ENCODE measurements around the gene EID1.
A peak's percentile ranks its signal among the peaks of the same experiment; 100 is the strongest.
"Not testable (repeated sequence)": the region's sequence is repeated elsewhere in the genome, so short reads cannot be mapped to it uniquely, and the experiment has no call there.

The EID1 gene, protein sequence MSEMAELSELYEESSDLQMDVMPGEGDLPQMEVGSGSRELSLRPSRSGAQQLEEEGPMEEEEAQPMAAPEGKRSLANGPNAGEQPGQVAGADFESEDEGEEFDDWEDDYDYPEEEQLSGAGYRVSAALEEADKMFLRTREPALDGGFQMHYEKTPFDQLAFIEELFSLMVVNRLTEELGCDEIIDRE

DNA sequence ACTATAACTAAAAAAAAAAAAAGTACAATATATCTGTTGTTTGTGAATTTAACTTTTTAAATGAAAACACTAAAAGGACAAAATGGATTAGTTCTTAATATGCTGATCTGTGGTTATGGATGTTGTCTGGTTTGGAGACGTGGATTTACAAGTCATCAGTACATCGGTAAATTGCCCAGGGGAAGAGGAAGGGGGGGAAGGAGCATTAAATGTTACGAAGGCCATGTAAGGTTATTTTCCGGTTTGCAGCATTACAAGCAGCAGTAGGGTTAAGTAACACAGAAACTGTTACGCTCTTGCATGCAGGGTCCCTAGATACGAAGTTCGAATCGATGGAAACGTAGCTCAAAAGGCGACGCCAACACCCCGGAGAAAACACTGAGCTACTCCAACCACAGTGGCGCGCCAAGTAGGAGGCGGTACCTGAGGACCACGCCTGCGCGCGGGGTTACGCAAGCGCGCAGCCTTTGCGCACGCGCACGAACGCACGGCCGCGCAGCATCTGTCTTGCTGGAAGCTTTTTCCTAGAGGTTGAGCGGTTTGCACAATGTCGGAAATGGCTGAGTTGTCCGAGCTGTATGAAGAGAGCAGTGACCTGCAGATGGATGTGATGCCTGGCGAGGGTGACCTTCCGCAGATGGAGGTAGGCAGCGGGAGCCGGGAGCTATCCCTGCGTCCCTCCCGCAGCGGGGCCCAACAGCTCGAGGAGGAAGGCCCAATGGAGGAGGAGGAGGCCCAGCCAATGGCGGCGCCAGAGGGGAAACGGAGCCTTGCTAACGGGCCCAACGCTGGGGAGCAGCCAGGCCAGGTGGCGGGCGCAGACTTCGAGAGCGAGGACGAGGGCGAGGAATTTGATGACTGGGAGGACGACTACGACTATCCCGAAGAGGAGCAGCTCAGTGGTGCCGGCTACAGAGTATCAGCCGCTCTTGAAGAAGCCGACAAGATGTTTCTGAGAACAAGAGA lies at the start of gene EID1:
EID1 (plus strand) TSS at position 505 of the 966 bp plus-strand sequence; CDS start at position 548, 43 bp downstream.
- DNase-seq (ENCODE audit: low read depth in 2 of 2): peak; percentile 83

DNA sequence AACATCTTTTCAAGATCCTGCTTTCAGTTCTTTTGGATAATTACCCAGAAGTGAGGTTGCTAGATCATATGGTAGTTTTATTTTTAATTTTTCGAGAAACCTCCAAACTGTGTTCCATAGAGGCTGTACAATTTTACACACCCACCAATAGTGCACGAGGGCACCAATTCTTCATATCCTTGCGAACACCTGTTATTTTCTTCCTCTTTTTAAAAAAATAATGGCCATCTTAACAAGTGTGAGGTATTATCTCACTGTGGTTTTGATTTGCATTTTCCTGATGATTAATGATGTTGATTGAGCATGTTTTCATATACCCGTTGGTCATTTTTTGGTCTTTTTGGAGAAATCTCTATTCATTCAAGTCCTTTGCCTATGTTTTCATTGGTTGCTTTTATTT lies 49.5 kb upstream of the EID1 start:
- DNase-seq (ENCODE audit: low read depth in 2 of 2): no peak

DNA sequence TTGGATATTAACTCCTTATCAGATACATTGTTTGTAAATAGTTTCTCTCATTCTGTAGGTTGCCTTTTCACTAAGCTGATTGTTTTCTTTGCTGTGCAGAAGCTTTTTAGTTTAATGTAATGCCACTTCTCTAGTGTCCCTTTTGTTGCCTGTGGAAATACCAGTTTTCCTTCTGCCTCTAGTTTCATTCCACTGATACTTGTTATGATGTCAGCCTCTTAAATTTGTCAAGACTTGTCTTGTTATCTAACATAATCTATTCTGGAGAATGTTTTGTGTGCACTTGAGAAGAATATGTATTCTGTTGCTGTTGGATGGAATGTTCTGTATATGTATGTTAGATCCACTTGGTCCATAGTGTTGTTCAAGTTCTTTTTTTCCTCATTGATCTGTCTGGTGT lies 49.0 kb upstream of the EID1 start:
- DNase-seq (ENCODE audit: low read depth in 2 of 2): no peak

DNA sequence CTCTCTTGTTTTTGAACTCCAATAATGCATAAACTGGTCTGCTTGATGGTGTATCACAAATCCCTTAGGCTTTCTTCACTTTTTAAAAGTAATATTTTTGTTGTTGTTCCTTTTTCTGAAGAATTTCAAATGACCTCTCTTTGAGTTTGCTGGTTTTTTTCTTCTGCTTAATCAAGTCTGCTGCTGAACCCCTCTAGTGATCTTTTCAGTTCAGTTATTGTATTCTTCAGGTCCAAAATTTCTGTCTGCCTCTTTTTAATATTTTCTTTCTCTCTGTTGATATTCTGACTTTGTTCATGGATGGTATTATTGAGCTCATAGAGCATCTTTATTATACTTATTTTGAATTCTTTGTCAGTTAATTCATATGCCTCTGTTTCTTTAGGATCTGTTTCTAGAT lies 45.3 kb upstream of the EID1 start:
- DNase-seq (ENCODE audit: low read depth in 2 of 2): no peak

DNA sequence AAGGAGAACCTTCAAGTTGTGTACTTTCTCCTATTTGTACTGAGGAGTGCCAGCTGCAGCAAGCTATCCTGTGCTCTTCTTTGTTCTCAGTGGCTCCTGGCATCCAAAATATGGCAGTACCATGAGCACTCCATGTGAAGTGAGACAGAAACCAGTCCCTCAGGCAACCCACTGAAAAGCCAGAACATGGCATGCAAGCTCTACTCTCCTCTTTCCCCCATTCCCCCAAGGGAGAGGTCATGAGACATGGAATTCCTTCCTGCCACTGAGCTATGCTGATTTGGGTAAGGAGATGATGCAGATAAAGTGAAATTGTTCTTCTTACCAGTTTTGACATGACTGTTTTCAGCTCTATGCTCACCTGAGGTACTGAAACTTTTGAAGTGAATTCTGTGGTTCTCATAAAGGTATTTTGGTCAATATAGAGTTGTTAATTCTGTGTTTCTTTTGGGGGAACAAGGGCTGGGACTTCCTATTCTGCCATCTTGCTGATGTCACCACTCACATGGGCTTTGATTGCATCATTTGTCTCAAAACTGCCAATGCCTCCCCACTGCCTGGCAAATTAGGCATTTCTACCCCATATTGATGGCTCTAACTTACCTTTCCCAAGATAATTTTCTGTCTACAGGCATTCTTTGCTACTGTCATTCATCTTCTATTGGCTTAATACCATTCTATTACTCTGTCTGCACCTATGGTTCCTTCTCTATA lies 44.3 kb upstream of the EID1 start:
- DNase-seq (ENCODE audit: low read depth in 2 of 2): no peak

DNA sequence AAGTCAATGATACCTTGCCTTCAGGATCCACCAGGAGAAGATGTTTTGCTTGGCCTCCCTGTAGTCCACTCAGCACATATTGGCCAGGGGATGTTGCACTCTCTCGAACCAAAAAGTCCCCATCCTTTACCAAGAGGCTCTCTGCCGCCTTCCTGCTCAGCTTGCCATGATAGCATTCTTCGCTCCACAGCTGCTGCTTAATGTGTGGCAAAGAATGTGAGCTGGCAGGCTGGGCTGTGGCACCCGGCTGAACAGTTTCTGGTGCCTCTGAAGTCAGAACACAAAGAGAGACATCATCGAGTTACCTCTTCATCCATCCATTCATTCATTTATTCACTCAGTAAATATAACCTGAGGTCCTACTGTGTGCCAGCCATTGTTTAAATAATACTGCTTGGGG lies 43.2 kb upstream of the EID1 start:
- DNase-seq (ENCODE audit: low read depth in 2 of 2): no peak

DNA sequence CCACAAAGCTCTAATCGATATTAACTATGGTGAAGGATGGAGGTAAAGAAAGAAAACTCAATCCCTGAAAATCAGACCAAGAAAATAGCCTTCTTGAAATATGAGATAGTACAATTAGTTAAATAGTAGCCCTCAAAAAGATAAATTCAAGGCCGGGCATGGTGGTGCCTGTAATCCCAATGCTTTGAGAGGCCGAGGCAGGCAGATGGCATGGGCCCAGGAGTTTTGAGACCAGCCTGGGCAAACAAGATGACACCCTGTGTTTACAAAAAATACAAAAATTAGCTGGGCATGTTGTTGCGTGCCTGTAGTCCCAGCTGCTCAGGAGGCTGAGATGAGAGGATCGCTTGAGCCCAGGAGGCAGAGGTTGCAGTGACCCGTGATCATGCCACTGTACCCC lies 35.4 kb upstream of the EID1 start:
- no peak for DNase-seq (ENCODE audit: low read depth in 2 of 2)

DNA sequence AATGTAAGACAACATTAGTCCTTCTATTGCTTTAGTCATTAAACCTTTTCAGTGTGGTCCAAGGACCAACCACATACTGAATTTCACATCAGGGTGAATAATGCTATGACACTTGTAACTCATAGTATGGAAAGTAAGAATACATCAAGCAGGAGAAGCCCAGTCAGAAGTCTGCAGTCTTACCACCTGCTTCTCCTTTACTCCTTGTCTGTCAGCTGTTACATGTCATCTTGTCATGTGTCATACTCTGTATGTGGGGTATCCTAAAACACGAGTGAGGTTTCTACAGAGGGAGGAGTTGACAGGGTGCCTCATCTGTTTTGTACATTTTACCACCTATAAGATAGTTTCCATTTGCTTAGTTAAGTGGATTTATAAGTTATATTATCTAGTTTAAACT lies 32.8 kb upstream of the EID1 start:
- no peak for DNase-seq (ENCODE audit: low read depth in 2 of 2)

DNA sequence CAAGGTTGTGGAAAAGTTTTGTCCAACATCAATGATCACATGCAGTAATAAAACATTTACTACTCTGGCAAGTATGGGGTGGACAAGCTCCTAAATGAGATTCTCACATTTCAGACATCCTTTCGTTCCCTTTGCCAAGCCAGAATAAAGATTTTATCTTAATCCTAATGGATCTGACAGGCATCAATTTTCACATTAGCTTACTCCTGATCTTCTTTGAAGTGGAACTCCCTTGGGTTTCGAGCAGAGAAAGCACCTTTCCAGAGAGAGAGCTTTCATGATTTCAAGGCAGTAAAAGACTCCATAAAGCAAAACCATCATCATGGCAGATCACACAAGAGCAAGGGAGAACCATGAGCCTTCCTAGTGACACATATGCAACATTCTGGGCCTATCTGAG lies 27.3 kb upstream of the EID1 start:
- DNase-seq (ENCODE audit: low read depth in 2 of 2): no peak

DNA sequence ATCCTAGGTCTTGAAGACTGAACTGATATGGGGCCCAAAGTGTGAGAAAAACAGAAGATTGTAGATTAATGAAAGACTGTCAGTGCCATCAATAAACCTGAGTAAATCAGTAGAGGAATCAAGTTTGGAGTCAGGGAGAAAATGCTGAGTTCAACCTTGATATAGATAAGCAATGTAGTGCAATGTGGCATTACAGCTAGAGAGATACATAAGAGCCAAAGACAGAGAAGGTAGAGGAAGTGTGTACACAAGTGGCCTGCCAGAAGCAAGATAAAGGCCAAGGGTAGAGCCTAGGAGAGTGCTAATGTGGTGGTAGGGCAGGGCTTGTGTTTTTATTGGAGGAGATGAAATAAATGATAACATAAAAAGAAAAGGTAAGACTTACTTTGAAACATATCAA lies 26.0 kb upstream of the EID1 start:
- DNase-seq (ENCODE audit: low read depth in 2 of 2): no peak

DNA sequence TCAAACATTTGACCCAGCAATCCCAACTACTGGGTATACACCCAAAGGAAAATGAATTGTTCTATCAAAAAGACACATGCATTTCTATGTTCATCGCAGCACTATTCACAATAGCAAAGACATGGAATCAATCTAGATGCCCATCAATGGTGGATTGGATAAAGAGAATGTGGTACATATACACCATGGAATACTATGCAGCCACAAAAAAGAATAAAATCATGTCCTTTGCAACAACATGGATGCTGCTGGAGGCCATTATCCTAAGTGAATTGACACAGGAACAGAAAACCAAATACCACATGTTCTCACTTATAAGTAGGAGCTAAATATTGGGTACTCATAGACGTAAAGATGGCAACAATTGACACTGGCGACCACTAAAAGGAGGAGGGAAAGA lies 23.5 kb upstream of the EID1 start:
- DNase-seq (ENCODE audit: low read depth in 2 of 2): not testable (repeated sequence)

DNA sequence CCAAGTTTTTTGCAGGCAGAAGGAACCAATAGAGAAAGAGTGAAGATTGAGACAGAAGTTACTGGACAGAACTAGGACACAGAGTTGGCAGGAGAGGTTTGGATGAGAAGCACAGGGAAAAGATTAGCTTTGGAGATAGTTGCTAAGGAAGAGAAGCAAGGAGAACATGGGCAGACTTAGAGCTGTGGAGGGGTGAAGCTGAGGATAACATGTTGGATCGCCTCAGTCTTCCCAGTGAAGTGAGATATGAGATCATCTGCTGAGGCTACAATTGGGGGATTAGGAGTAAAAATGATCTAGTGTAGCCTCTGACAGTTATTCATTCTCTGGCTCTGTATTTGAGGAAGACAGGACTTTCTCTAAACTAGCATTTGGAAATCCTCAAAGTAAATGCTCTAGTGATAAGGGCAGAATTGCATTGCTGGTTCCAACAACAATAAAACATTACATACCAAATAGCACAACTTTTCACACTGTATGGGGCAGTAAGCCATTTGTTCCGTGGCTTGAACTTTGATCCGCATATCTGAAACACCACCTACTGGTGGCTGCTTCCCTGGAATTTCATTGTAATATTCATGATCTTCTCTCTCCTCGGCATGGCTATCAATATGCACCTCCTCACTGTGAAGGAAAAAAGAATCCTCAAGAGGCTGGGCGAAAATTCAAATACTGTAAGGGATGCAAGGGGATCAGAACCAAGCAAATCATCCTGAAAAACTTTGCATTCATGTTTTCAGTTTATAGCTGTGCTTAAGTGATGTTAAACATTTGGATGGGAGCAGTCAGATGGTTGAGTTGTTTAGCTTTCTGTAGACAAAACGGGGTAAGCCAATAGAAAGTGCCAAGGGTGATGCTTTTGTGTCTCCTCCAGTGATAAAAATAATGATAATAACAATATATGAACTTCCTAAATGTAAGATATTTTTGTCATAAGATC lies 22.2 kb upstream of the EID1 start:
- no peak for DNase-seq (ENCODE audit: low read depth in 2 of 2)

DNA sequence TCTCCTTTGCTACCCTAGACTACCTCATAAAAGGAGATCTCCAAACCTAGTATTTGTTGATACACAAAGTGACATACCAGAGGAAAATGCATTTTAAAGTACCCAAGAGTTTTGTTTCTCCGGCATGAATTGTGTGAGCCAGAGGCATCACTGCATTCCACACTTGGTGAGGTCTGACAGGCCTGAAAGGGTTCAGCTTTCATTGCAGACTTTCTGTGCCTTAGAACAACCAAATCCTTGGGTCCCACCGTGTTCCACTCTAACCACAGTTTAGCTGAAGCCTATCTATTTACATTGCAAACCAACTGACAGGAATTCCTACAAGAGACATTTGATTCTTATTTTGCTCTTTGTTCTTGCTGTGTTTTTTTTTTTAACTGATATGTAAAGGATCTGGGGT lies 21.0 kb upstream of the EID1 start:
- no peak for DNase-seq (ENCODE audit: low read depth in 2 of 2)

DNA sequence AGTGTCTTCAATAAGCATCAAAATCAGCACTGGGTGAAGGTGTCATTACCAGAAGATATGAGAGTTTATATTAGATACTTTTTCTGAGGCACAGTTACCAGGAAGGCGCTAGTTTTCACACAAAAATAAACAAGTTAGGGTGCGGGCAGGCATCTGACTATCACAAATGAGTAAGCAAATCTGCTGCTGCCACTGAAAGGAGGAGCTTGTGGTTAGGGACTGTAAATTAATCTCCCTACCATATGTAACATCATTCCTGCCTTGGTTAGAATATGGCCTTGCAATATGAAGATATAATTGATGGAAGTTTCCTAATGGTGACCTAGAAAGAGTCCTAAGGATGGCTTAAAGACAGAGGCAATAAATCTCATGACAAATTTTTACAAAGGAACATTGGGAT lies 19.5 kb upstream of the EID1 start:
- no peak for DNase-seq (ENCODE audit: low read depth in 2 of 2)

DNA sequence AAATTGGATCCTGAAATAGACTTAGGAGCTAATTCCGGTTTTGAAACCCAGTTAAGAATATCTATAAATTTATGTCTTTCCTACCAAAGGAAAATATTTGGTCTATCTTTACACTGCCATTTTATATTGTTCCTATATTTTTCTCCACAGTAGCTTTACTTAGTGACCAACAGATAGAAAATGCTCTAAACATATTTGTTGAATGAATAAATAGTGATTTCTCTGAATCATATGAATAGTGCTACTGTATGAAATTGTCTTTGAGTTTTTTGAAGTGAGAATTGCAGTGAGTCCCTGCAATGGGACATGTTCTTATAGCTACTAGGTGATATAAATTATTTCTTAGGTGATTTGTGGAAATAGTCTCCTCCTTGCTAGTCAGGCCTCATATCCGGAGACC lies 18.5 kb upstream of the EID1 start:
- no peak for DNase-seq (ENCODE audit: low read depth in 2 of 2)

DNA sequence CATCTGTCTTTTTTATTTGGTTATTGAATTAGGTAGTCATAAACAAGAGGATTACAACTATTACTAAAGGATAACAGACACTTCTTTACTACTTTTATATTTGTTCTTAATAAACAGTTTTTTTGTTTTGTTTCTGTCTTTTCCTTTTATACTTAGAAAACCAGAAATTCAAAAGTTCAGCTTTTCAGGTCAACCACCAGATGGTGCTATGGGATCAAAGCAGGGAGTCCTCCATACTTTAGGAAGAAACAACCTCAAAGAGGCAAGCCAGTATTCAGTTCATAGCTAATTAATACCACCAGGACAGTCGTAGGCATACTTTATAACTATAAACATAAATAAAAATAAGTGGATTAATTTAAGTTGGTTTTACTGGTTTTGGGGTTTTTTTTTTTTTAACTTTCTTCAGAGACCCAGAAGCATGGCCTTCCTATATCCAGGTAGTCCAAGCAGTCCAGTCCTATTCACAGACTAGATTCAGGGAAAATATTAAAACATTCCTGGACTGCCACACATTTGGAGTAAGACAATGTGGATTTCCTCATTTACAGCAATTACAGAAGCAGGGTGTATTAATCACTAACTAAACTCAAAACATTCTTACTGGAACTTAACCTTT lies 16.0 kb upstream of the EID1 start:
- peak in 1 of 2 donors; percentile 13 for DNase-seq (ENCODE audit: low read depth in 2 of 2)

DNA sequence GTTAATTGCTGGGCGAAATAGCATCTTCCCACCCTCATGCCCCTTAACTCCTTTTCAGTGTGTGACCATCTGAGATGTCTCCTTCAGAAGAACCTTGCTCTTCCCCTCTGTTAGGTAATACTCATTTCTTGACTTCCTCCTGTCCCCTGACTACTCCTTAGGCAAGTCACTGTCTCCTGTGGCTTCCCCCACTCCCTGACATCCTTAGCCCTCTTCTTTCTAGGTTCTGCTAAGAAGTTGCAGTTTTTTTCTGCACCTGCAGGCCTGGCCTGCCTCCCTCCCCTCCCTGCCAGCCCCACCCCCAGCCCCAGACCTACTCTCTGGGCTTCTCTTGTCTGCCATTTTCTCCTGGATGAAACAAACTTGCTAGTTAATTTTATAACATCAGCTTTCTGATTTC lies 15.2 kb upstream of the EID1 start:
- DNase-seq (ENCODE audit: low read depth in 2 of 2): no peak

DNA sequence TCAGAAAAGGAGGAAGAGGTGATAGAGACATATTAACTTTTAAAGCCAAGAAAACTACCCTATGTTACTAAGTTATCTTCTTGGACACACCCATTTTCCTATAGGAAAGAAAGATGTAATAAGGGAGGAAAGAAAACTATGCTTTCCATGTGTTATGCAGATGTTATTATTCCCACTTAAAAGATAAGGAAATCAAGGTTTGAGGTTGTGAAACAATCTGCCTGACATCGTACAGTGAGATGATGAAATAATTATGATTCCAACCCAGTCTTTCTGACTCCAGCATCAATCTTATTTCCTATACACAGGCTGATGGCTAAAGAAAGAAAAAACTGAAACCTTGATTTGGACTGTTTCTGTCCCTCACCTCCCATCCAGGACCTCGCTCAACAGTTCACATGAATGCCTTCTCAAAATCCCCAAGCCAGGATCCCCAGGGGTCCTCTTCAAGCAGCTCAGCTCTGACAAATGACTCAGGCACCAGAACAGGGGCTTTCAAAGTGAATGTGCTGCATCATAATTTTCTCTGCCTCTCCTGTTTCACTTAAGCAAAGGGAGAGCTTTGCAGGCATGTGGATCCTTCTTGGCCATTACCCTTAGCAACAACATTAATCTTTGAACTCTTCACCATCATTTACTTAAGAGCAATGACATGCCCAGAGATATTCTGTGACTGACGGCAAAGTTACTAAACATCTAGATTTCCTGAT lies 12.4 kb upstream of the EID1 start:
- DNase-seq (ENCODE audit: low read depth in 2 of 2): no peak

DNA sequence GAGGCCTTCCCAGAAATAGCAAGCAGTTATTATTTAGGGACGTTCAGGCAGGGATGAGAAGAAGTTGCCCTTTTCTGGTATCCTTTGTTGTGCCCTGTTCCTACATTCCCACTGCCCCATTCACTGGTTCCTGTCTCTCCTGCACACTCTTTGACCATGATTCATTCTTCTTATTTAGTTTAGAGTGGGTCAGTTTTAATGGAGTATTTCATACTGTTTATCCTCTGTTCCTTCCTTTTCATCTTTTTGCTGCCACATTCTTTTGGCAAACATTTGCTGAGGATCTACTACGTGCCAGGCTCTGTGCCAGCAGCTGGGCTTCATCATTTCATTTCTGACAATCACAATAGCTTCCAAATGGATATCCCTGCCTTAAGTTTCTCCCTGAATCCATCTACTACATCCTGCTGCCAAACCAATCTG lies 11.8 kb upstream of the EID1 start:
- DNase-seq (ENCODE audit: low read depth in 2 of 2): no peak

DNA sequence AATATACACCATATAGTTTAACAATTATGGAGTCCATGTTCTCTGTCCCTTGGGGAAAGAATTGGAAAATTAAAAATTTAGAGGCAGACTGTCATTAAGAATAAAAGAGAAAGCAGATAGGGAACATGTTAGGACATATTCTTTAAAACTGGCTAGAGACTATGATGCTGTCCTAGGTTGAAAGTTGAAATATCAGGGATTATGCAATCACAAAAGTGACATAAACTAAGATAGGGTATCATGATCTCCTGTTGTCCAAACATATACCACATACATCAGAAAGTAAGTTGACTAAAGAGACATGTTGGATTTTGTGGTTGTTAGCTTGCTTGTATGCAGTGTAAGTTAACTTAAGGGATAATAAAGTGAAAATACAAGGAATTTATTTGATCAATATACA lies 9.9 kb upstream of the EID1 start:
- no peak for DNase-seq (ENCODE audit: low read depth in 2 of 2)
